H9 (cell line): Measurements from ENCODE around the gene WAC. TPM values are rescaled to one million over a fixed set of nuclear protein-coding genes. Genes with fewer than 3 reads are reported as not detected.

Source experiments
- DNase-seq: peaks from one replicate; pipeline ENCODE4 v3.0.0-alpha.2; 2017
- H2AFZ ChIP-seq: one replicate; pipeline ENCODE4 v1.6.1; 2013; ENCODE audit warnings: mild to moderate bottlenecking, low read length, control low read depth, moderate library complexity
- H2AK5ac ChIP-seq: 2 replicates; pipeline ENCODE4 v1.6.1; 2013; ENCODE audit warnings: low read length, control low read depth, mixed read lengths; ENCODE audit not compliant: insufficient read length
- H2BK120ac ChIP-seq: one replicate; pipeline ENCODE4 v1.6.1; 2013; ENCODE audit warnings: low read depth, mild to moderate bottlenecking, low read length, control low read depth, inconsistent platforms; ENCODE audit not compliant: poor library complexity, severe bottlenecking
- H2BK12ac ChIP-seq: 2 replicates; pipeline ENCODE4 v1.6.1; 2013; ENCODE audit warnings: low read length, control low read depth, mixed read lengths, low read depth; ENCODE audit not compliant: insufficient read length
- H2BK15ac ChIP-seq: 2 replicates; pipeline ENCODE4 v1.6.1; 2013; ENCODE audit warnings: low read depth, low read length, control low read depth
- H2BK20ac ChIP-seq: one replicate; pipeline ENCODE4 v1.6.1; 2013; ENCODE audit warnings: low read depth, mild to moderate bottlenecking, low read length, control low read depth, inconsistent platforms; ENCODE audit not compliant: poor library complexity, severe bottlenecking
- H2BK5ac ChIP-seq: 2 replicates; pipeline ENCODE4 v1.6.1; 2013; ENCODE audit warnings: low read length, control low read depth, mixed read lengths; ENCODE audit not compliant: insufficient read length
- H3K14ac ChIP-seq: 2 replicates; pipeline ENCODE4 v1.6.1; 2013; ENCODE audit warnings: low read length, control low read depth; ENCODE audit not compliant: insufficient read depth
- H3K18ac ChIP-seq: 2 replicates; pipeline ENCODE4 v1.6.1; 2013; ENCODE audit warnings: low read depth, mild to moderate bottlenecking, mixed read lengths, low read length, control low read depth; ENCODE audit not compliant: insufficient read length
- H3K23ac ChIP-seq: 2 replicates; pipeline ENCODE4 v1.6.1; 2013; ENCODE audit warnings: low read length, control low read depth, mixed read lengths, low read depth; ENCODE audit not compliant: insufficient read length
- H3K23me2 ChIP-seq: 2 replicates; pipeline ENCODE4 v1.6.1; 2013; ENCODE audit warnings: low read depth, mild to moderate bottlenecking, mixed read lengths, low read length, control low read depth; ENCODE audit not compliant: insufficient read length, poor library complexity, severe bottlenecking
- H3K27ac ChIP-seq: 2 replicates; pipeline ENCODE4 v1.5.1; 2013; ENCODE audit warnings: low read length, control low read depth, mixed read lengths, low read depth; ENCODE audit not compliant: insufficient read length
- H3K27me3 ChIP-seq: 2 replicates; pipeline ENCODE4 v1.6.1; 2013; ENCODE audit warnings: low read length, control low read depth, inconsistent platforms; ENCODE audit not compliant: insufficient read depth
- H3K4ac ChIP-seq: 2 replicates; pipeline ENCODE4 v1.6.1; 2013; ENCODE audit warnings: low read depth, mild to moderate bottlenecking, control low read depth, inconsistent platforms, low read length, moderate library complexity
- H3K4me1 ChIP-seq: 2 replicates; pipeline ENCODE4 v1.6.1; 2013; ENCODE audit warnings: low read length, control low read depth, inconsistent platforms; ENCODE audit not compliant: insufficient read depth
- H3K4me2 ChIP-seq: 2 replicates; pipeline ENCODE4 v1.6.1; 2013; ENCODE audit warnings: low read length, control low read depth, mixed read lengths; ENCODE audit not compliant: insufficient read length, insufficient read depth
- H3K56ac ChIP-seq: 2 replicates; pipeline ENCODE4 v1.6.1; 2013; ENCODE audit warnings: low read depth, mild to moderate bottlenecking, mixed read lengths, low read length, control low read depth; ENCODE audit not compliant: insufficient read length
- H3K79me1 ChIP-seq: 2 replicates; pipeline ENCODE4 v1.6.1; 2013; ENCODE audit warnings: low read depth, mild to moderate bottlenecking, moderate library complexity, low read length, control low read depth, inconsistent platforms; ENCODE audit not compliant: insufficient read depth, poor library complexity, severe bottlenecking
- H3K79me2 ChIP-seq: 2 replicates; pipeline ENCODE4 v1.6.1; 2013; ENCODE audit warnings: low read length, control low read depth, inconsistent platforms; ENCODE audit not compliant: insufficient read depth
- H3K9ac ChIP-seq: 2 replicates; pipeline ENCODE4 v1.6.1; 2013; ENCODE audit warnings: low read length, control low read depth, mixed read lengths; ENCODE audit not compliant: insufficient read length; ENCODE audit errors: extremely low read depth
- H3K9me3 ChIP-seq: one replicate; pipeline ENCODE4 v1.6.1; 2013; ENCODE audit warnings: low read depth, low read length, inconsistent platforms; ENCODE audit not compliant: control insufficient read depth
- H3T11ph ChIP-seq: one replicate; pipeline ENCODE4 v1.6.1; 2013; ENCODE audit warnings: mild to moderate bottlenecking, low read length, control low read depth, inconsistent platforms
- H4K20me1 ChIP-seq: one replicate; pipeline ENCODE4 v1.6.1; 2013; ENCODE audit not compliant: control insufficient read depth, insufficient read length, insufficient read depth
- H4K5ac ChIP-seq: 2 replicates; pipeline ENCODE4 v1.6.1; 2013; ENCODE audit warnings: low read depth, mild to moderate bottlenecking, mixed read lengths, low read length, control low read depth; ENCODE audit not compliant: insufficient read length
- H4K8ac ChIP-seq: replicated peaks from 2 replicates; pipeline ENCODE4 v1.6.1; 2013; ENCODE audit warnings: low read length, control low read depth, mixed read lengths, low read depth; ENCODE audit not compliant: insufficient read length
- H4K91ac ChIP-seq: 2 replicates; pipeline ENCODE4 v1.6.1; 2013; ENCODE audit warnings: low read depth, mild to moderate bottlenecking, moderate library complexity, mixed read lengths, low read length, control low read depth; ENCODE audit not compliant: insufficient read length
- H3K27ac Mint-ChIP-seq, 3 experiments: 2 replicates in 2 of 3; 3 replicates in 1 of 3; pipeline ENCODE4 v1.8.0; 2020 to 2021; ENCODE audit warnings: mixed read lengths in 3 of 3, mild to moderate bottlenecking in 1 of 3, moderate library complexity in 1 of 3
- H3K27me3 Mint-ChIP-seq: 2 replicates; pipeline ENCODE4 v1.8.0; 2021; ENCODE audit warnings: low read depth, mild to moderate bottlenecking, moderate library complexity, mixed read lengths
- H3K36me3 Mint-ChIP-seq, 3 experiments: 2 replicates in 2 of 3; 3 replicates in 1 of 3; pipeline ENCODE4 v1.8.0; 2020 to 2021; ENCODE audit warnings: low read depth in 3 of 3, mixed read lengths in 3 of 3; ENCODE audit not compliant: insufficient read depth in 1 of 3
- H3K4me1 Mint-ChIP-seq, 2 experiments: 2 replicates each; pipeline ENCODE4 v1.8.0; 2020; ENCODE audit warnings: mixed read lengths in 2 of 2
- H3K4me3 Mint-ChIP-seq, 2 experiments: 2 replicates in 1 of 2; 3 replicates in 1 of 2; pipeline ENCODE4 v1.8.0; 2020 to 2021; ENCODE audit warnings: mild to moderate bottlenecking in 2 of 2, mixed read lengths in 2 of 2, moderate library complexity in 1 of 2
- H3K9me3 Mint-ChIP-seq, 2 experiments: 2 replicates in 1 of 2; 3 replicates in 1 of 2; pipeline ENCODE4 v1.8.0; 2020; ENCODE audit warnings: mild to moderate bottlenecking in 2 of 2, mixed read lengths in 2 of 2, moderate library complexity in 1 of 2
- CTCF ChIP-seq: fragments of 200-600 bp; sonication (generic); conservative IDR thresholded peaks from 3 replicates; pipeline ENCODE4 v1.8.0; 2021; ENCODE audit warnings: antibody characterized with exemption, mild to moderate bottlenecking
- WGBS: extraction: QIAGEN DNeasy Blood & Tissue Kit; methylation state at CpG from one replicate; pipeline ENCODE4 v1.1.7; 2013; ENCODE audit warnings: missing lambda C conversion rate, low lambda C conversion rate, mixed read lengths; ENCODE audit not compliant: insufficient read length; ENCODE audit errors: extremely low coverage; 5-methylcytosine and 5-hydroxymethylcytosine counted together
- total RNA-seq: library from RNA; stranded (reverse); gene quantifications from 2 replicates; pipeline ENCODE4 v1.2.1, GENCODE V29; 2021

Gene WAC
- total RNA-seq, 1 experiment from 2014 or later, result 130 TPM

DNA sequence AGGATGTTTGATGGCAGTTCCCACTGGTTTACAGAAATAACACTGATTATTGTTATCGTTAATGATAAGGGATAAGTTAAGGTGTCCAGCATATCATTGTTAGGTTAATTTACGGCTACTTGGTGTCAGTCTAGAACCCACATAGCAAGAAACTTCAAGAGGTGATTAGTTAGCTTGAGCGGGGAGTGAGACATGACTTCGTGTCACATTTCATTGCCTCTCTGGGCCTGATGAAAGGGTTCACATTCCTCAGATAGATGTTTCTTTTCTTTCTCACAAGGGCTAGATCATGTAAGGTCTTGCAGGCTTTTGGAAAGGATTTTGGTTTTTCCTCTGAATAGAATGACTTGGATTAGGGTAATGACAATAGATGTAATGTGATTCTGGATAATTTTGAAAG, 26.7 kb downstream of the WAC start:
- H3K9ac ChIP-seq, result no peak overlapping the region
- H2BK5ac ChIP-seq, result no peak overlapping the region
- Mint-ChIP-seq H3K4me3 (no peak overlapping the region), H3K27ac (peak overlapping the region in 2 of 3 experiments; percentile 37 to 86; a peak in 3 of 7 replicates), H3K4me1 (peaks cover 47 to 53% of the 10 kb centered on the region in 2 experiments), H3K27me3 (no peaks in the 10 kb centered on the region), H3K9me3 (no peaks in the 10 kb centered on the region), H3K36me3 (peaks cover 22 to 50% (median 32%) of the 10 kb centered on the region in 3 experiments)
- no peak overlapping the region for H3K14ac ChIP-seq
- no peak overlapping the region for H3K18ac ChIP-seq
- H3K9me3 ChIP-seq, result no peaks in the 10 kb centered on the region
- H3K23ac ChIP-seq, result no peak overlapping the region
- H3T11ph ChIP-seq, result no peak overlapping the region
- WGBS, result no CpG with 5 or more reads among the region's 4 CpGs
- no peak overlapping the region for H2BK12ac ChIP-seq
- no peaks in the 10 kb centered on the region for H3K27me3 ChIP-seq
- no peak overlapping the region for H3K4me2 ChIP-seq
- H3K27ac ChIP-seq, result no peak overlapping the region
- no peak overlapping the region for H4K8ac ChIP-seq
- no peak overlapping the region for H4K91ac ChIP-seq
- no peak overlapping the region for H2BK20ac ChIP-seq
- H3K4ac ChIP-seq, result no peak overlapping the region
- no peak overlapping the region for H2BK15ac ChIP-seq
- DNase-seq, result no peak
- TF ChIP-seq CTCF, result no peak
- H3K79me1 ChIP-seq, result peaks cover 9% of the 10 kb centered on the region
- H2BK120ac ChIP-seq, result no peak overlapping the region
- no peak overlapping the region for H3K56ac ChIP-seq
- no peaks in the 10 kb centered on the region; the same call in 1 of the 2 replicates for H3K4me1 ChIP-seq
- no peak overlapping the region for H2AK5ac ChIP-seq
- no peak overlapping the region for H4K5ac ChIP-seq
- H3K23me2 ChIP-seq, result no peaks in the 10 kb centered on the region
- no peak overlapping the region for H2AFZ ChIP-seq
- no peaks in the 10 kb centered on the region for H4K20me1 ChIP-seq
- H3K79me2 ChIP-seq, result peaks cover 64% of the 10 kb centered on the region
